ENCODE measurements around the gene PPP2R2C.

- TF ChIP-seq SIN3A (IDR thresholded peaks at IDR 0.05; ENCODE audit: borderline replicate concordance in 2 of 2, control insufficient read depth in 1 of 2, low read depth in 2 of 2, low read length in 2 of 2) (no peak), MECOM (CRISPR knock-in tag; IDR thresholded peaks at IDR 0.05) (no peak), GATA2 (CRISPR knock-in tag; IDR thresholded peaks at IDR 0.05) (no peak), RFX1 (IDR thresholded peaks at IDR 0.05) (no peak)
These were observed 34.6 kb downstream of the PPP2R2C start for GRCh38 chr4:6437826-6438238.
